SK-N-SH (cell line): ENCODE measurements around the gene SLC6A16. TPM values are rescaled to one million over a fixed set of nuclear protein-coding genes. Genes with fewer than 3 reads are reported as not detected.

Experiments used
- CTCF ChIA-PET: fragments of 300-600, 350-600 bp; formaldehyde crosslinking; extraction: SDS; loops from one replicate; lab custom pipeline; 2021; lab: Yijun Ruan, JAX
- POLR2A ChIA-PET: fragments of 350-600 bp; sonication (Branson Sonifier 250); formaldehyde crosslinking; extraction: SDS; loops from one replicate; lab custom pipeline; 2020; ENCODE audit warnings: antibody characterized with exemption, inconsistent platforms; lab: Yijun Ruan, JAX
- DNase-seq: peaks from one replicate; pipeline ENCODE4 v3.0.0; 2012
- H2AFZ ChIP-seq: fragments of 200-600 bp; sonication (generic); 2 replicates; pipeline ENCODE4 v1.8.1; 2016; ENCODE audit warnings: antibody characterized with exemption, mild to moderate bottlenecking, low read depth
- H3F3A ChIP-seq: fragments of 200-600 bp; sonication (generic); replicated peaks from 2 replicates; pipeline ENCODE3; 2016; ENCODE audit warnings: antibody characterized with exemption, mild to moderate bottlenecking; ENCODE audit not compliant: insufficient read depth
- H3K27ac ChIP-seq, 2 experiments: fragments of 200-500 bp in 1 of 2; fragments of 200-600 bp in 1 of 2; sonication (Bioruptor generic) in 1 of 2; sonication (generic), shearing (Covaris generic) in 1 of 2; 2 replicates each; pipeline versions ENCODE4 v1.5.1 to v1.6.1; 2014 to 2016; ENCODE audit warnings: low read depth in 2 of 2, inconsistent platforms in 1 of 2, low read length in 1 of 2, mild to moderate bottlenecking in 1 of 2, mixed read lengths in 1 of 2
- H3K27me3 ChIP-seq: fragments of 200-600 bp; sonication (generic), shearing (Covaris generic); 2 replicates; pipeline ENCODE4 v1.6.1; 2016; ENCODE audit warnings: mixed run types; ENCODE audit not compliant: insufficient read depth
- H3K36me3 ChIP-seq, 2 experiments: fragments of 200-500 bp in 1 of 2; fragments of 200-600 bp in 1 of 2; sonication (Bioruptor generic) in 1 of 2; sonication (generic) in 1 of 2; replicated peaks in 1 of 2; 2 replicates each; pipeline versions ENCODE3 to v1.5.1; 2014 to 2016; ENCODE audit warnings: low read length in 1 of 2, mild to moderate bottlenecking in 1 of 2; ENCODE audit not compliant: insufficient read depth in 2 of 2, control insufficient read depth in 1 of 2
- H3K4me1 ChIP-seq, 2 experiments: fragments of 200-500 bp in 1 of 2; fragments of 200-600 bp in 1 of 2; sonication (Bioruptor generic) in 1 of 2; sonication (generic), shearing (Covaris generic) in 1 of 2; 2 replicates each; pipeline versions ENCODE4 v1.5.1 to v1.6.1; 2014 to 2016; ENCODE audit warnings: low read depth in 1 of 2, low read length in 1 of 2, mixed run types in 1 of 2; ENCODE audit not compliant: insufficient read depth in 2 of 2, control insufficient read depth in 1 of 2
- H3K4me2 ChIP-seq: fragments of 200-600 bp; sonication (generic), shearing (Covaris generic); 2 replicates; pipeline ENCODE4 v1.6.1; 2017; ENCODE audit warnings: mixed run types
- H3K4me3 ChIP-seq, 2 experiments: fragments of 200-500 bp in 1 of 2; fragments of 200-600 bp in 1 of 2; sonication (Bioruptor generic) in 1 of 2; sonication (generic), shearing (Covaris generic) in 1 of 2; 2 replicates each; pipeline versions ENCODE4 v1.5.1 to v1.8.1; 2014 to 2016; ENCODE audit warnings: low read depth in 2 of 2, inconsistent platforms in 1 of 2, low read length in 1 of 2, mild to moderate bottlenecking in 1 of 2, mixed read lengths in 1 of 2, moderate library complexity in 1 of 2
- H3K79me2 ChIP-seq: fragments of 200-600 bp; sonication (generic); 2 replicates; pipeline ENCODE4 v1.8.1; 2017; ENCODE audit warnings: mild to moderate bottlenecking; ENCODE audit not compliant: insufficient read depth
- H3K9ac ChIP-seq: fragments of 200-600 bp; sonication (generic); 2 replicates; pipeline ENCODE4 v1.6.1; 2017; ENCODE audit warnings: mixed run types
- H3K9me2 ChIP-seq: fragments of 200-600 bp; sonication (generic); 2 replicates; pipeline ENCODE4 v1.6.1; 2017; ENCODE audit warnings: mixed run types
- H3K9me3 ChIP-seq: fragments of 200-600 bp; sonication (generic); 2 replicates; pipeline ENCODE4 v1.6.1; 2017; ENCODE audit warnings: mixed run types, mild to moderate bottlenecking, moderate library complexity
- H4K20me1 ChIP-seq: fragments of 200-600 bp; sonication (generic); 2 replicates; pipeline ENCODE4 v1.6.1; 2017; ENCODE audit warnings: mild to moderate bottlenecking, mixed run types; ENCODE audit not compliant: insufficient read depth
- CHD2 ChIP-seq: fragments of 150-350 bp; IDR thresholded peaks from 2 replicates; pipeline ENCODE4 v1.6.1; 2018; ENCODE audit warnings: low read length; ENCODE audit not compliant: partially characterized antibody
- EP300 ChIP-seq, 2 experiments: IDR thresholded peaks; 2 replicates each; pipeline versions ENCODE4 v1.4.0 to v1.6.1; 2012; ENCODE audit warnings: borderline replicate concordance in 1 of 2, low read depth in 1 of 2, low read length in 1 of 2
- FOSL2 ChIP-seq: IDR thresholded peaks from 2 replicates; pipeline ENCODE4 v1.4.0; 2012; ENCODE audit warnings: low read depth, mild to moderate bottlenecking, moderate library complexity, borderline replicate concordance
- FOXJ3 ChIP-seq: sonication (generic); formaldehyde crosslinking; IDR thresholded peaks from 2 replicates; pipeline ENCODE4 v1.5.1; 2020; ENCODE audit warnings: mild to moderate bottlenecking, missing genetic modification reagents
- NFIC ChIP-seq: IDR thresholded peaks from 2 replicates; pipeline ENCODE4 v1.4.0; 2012; ENCODE audit warnings: borderline replicate concordance
- NRF1 ChIP-seq: IDR thresholded peaks from 2 replicates; pipeline ENCODE4 v1.6.1; 2012; ENCODE audit warnings: low read depth, mild to moderate bottlenecking, low read length
- POLR2AphosphoS5 ChIP-seq: IDR thresholded peaks from 2 replicates; pipeline ENCODE4 v1.6.1; 2012; ENCODE audit warnings: low read depth, low read length
- SMC3 ChIP-seq: IDR thresholded peaks from 2 replicates; pipeline ENCODE4 v1.6.1; 2012; ENCODE audit warnings: low read depth, low read length, improper control_type of control experiment
- TEAD4 ChIP-seq: IDR thresholded peaks from 2 replicates; pipeline ENCODE4 v1.4.0; 2012; ENCODE audit warnings: mild to moderate bottlenecking, borderline replicate concordance; ENCODE audit not compliant: insufficient read depth
- WGBS: methylation state at CpG from one replicate; pipeline ENCODE4 v1.1.6; 2017; ENCODE audit warnings: low lambda C conversion rate; 5-methylcytosine and 5-hydroxymethylcytosine counted together
- polyA plus RNA-seq, 3 experiments: library from polyadenylated mRNA; depleted of rRNA; stranded (reverse); fragments of >200 nt; gene quantifications; 2 replicates each; pipeline ENCODE4 v1.2.3, GENCODE V29; 2012
- TF ChIP-seq, protein P1 (sequence below): fragments of 150-350 bp; IDR thresholded peaks from 2 replicates; pipeline ENCODE4 v1.6.1; 2017; ENCODE audit warnings: antibody characterized with exemption, low read length, low read depth, borderline replicate concordance
- TF ChIP-seq, protein P2 (sequence below): IDR thresholded peaks from 2 replicates; pipeline ENCODE4 v1.4.0; 2012; ENCODE audit warnings: low read depth
- TF ChIP-seq, protein P3 (sequence below): fragments of 150-350 bp; IDR thresholded peaks from 2 replicates; pipeline ENCODE4 v1.6.1; 2016; ENCODE audit warnings: mild to moderate bottlenecking, low read depth, low read length

SLC6A16 gene
- polyA plus RNA-seq, 1 of the 3 experiments (the other 2 are of a cell fraction): 0.33 TPM

DNA sequence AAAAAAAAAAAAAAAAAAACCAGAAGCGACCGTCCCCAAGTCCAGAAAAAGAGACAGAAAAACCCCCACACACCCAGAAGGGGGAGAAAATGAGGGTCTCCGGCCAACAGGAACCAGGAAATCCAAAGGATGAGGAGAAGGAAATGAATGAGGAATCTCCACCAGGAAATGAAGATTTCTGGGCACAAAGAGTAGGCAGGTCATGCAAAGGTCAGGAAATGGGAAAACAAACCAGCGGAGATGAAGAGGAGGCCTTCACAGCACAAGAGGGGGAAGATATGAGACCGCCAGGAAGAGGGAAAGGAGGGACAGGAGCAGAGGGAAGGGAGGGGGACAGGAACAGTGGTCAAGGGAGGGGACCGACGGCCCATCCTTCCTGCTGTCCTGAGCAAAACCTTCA lies 31.4 kb upstream of the SLC6A16 start:
- Histone ChIP-seq H3K9ac (no peak overlapping the region), H2AFZ (no peak overlapping the region), H3K4me1 (no peaks in the 10 kb centered on the region; a peak in 1 of 4 replicates), H3K36me3 (peaks cover 4 to 55% of the 10 kb centered on the region in 2 experiments), H3K79me2 (peaks cover 24% of the 10 kb centered on the region; the same call in 1 of the 2 replicates), H3K9me2 (no peaks in the 10 kb centered on the region), H4K20me1 (no peaks in the 10 kb centered on the region), H3K4me2 (no peak overlapping the region), H3K27ac (no peak overlapping the region), H3K4me3 (no peak overlapping the region), H3F3A (no peaks in the 10 kb centered on the region), H3K27me3 (no peaks in the 10 kb centered on the region), H3K9me3 (no peaks in the 10 kb centered on the region)
- TF ChIP-seq TEAD4: no peak
- TF ChIP-seq, protein P1, sequence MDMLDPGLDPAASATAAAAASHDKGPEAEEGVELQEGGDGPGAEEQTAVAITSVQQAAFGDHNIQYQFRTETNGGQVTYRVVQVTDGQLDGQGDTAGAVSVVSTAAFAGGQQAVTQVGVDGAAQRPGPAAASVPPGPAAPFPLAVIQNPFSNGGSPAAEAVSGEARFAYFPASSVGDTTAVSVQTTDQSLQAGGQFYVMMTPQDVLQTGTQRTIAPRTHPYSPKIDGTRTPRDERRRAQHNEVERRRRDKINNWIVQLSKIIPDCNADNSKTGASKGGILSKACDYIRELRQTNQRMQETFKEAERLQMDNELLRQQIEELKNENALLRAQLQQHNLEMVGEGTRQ: no peak
- no peak for TF ChIP-seq SMC3
- TF ChIP-seq, protein P2, sequence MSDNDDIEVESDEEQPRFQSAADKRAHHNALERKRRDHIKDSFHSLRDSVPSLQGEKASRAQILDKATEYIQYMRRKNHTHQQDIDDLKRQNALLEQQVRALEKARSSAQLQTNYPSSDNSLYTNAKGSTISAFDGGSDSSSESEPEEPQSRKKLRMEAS: no peak
- no peak for TF ChIP-seq NFIC
- ChIA-PET CTCF (no interaction called here), POLR2A (no interaction called here)
- DNase-seq: no peak
- WGBS: 95% methylated on average over 7 of the region's 7 CpGs

DNA sequence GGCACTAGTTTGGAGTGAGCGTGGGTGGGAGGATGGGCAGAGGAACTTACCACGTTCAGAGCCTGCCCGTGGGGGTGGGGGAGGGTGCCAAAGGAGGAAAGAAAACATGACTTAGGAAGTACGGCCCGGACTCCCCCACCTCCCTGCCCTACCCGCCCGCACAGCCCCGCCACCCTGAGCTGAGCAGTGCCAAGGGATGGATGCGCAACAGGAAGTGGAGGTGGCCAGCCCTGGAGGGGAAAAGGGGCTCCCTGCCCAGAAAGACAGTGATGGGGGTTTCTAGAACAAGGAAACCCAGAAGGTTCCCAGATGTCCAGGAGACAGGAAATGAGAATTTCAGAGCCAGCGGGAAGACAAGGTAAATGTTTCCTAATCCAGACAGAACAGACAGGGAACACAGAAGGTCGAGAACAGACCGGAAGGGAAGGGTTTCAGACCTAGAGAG lies 30.9 kb upstream of the SLC6A16 start:
- POLR2A ChIA-PET: no interaction called here
- Histone ChIP-seq H3K36me3 (peaks cover 4 to 58% of the 10 kb centered on the region in 2 experiments), H3K4me2 (no peak overlapping the region), H3K9me3 (no peaks in the 10 kb centered on the region), H4K20me1 (no peaks in the 10 kb centered on the region), H3K27ac (no peak overlapping the region), H3K79me2 (peaks cover 20% of the 10 kb centered on the region; the same call in 1 of the 2 replicates), H3K4me1 (no peaks in the 10 kb centered on the region; a peak in 1 of 4 replicates), H3K27me3 (no peaks in the 10 kb centered on the region), H3K4me3 (no peak overlapping the region), H3F3A (no peaks in the 10 kb centered on the region), H2AFZ (no peak overlapping the region), H3K9ac (no peak overlapping the region), H3K9me2 (no peaks in the 10 kb centered on the region)
- CTCF ChIA-PET: interaction anchor here (0.6 kb wide), 1 partner anchor 897 kb away, joined by 3 read pairs; no protein-coding TSS in a partner anchor
- WGBS: 81% methylated on average over 12 of the region's 12 CpGs
- no peak for DNase-seq
- TF ChIP-seq EP300 (IDR thresholded peaks at IDR 0.05; ENCODE audit: borderline replicate concordance in 1 of 2, low read depth in 1 of 2, low read length in 1 of 2): no peak
- no peak for TF ChIP-seq FOXJ3
- TF ChIP-seq, protein P3, sequence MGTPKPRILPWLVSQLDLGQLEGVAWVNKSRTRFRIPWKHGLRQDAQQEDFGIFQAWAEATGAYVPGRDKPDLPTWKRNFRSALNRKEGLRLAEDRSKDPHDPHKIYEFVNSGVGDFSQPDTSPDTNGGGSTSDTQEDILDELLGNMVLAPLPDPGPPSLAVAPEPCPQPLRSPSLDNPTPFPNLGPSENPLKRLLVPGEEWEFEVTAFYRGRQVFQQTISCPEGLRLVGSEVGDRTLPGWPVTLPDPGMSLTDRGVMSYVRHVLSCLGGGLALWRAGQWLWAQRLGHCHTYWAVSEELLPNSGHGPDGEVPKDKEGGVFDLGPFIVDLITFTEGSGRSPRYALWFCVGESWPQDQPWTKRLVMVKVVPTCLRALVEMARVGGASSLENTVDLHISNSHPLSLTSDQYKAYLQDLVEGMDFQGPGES: no peak
- no peak for TF ChIP-seq CHD2
- TF ChIP-seq NRF1: no peak
- TF ChIP-seq POLR2AphosphoS5: no peak
- no peak for TF ChIP-seq FOSL2
